A549 treated with Mapracorat at 1 μM for 4 hours (cell line): Measurements from ENCODE around the gene PIK3R1. TPM values are rescaled to one million over a fixed set of nuclear protein-coding genes. Genes with fewer than 3 reads are reported as not detected.

Experiments used
- total RNA-seq: library from RNA; stranded (reverse); fragments of 200-300 nt; extraction: Qiagen RNA extraction; gene quantifications from 5 replicates; pipeline ENCODE4 v1.2.3, GENCODE V29; 2022

Gene PIK3R1
- 6.0 to 8.5 TPM (median 7.0 TPM) in 5 replicates for total RNA-seq

GRCh38 chr5:68215208-68215897, at the start of gene PIK3R1:
Gene PIK3R1, plus strand, starts transcription at chr5:68215756. Its CDS starts 10,920 bp downstream, at chr5:68226676.

